ENCODE results near the gene SIGLEC6. TPM values are rescaled to one million over a fixed set of nuclear protein-coding genes. Genes with fewer than 3 reads are reported as not detected.

Gene SIGLEC6
- polyA plus RNA-seq, 2 of the 4 experiments (the other 2 are of a cell fraction) = not detected

- WGBS (ENCODE audit: missing lambda C conversion rate) = 0% methylated on average over 1 of the region's 1 CpG
- CTCF ChIA-PET = interaction anchor here (0.9 to 1.0 kb wide), 2 partner anchors 28 to 37 kb away, joined by 3 to 5 read pairs; no protein-coding TSS in a partner anchor
- TF ChIP-seq FOSB (CRISPR knock-in tag; IDR thresholded peaks at IDR 0.05) (no peak), JUN (IDR thresholded peaks at IDR 0.05) (no peak), CEBPB (IDR thresholded peaks at IDR 0.05) (no peak), ELK1 (IDR thresholded peaks at IDR 0.05; ENCODE audit: low read depth, low read length) (no peak)
Measured at GRCh38 chr19:51552608-51552995, 21.1 kb upstream of the SIGLEC6 start.

GRCh38 chr19:51551673-51552432 lies 20.4 kb upstream of the SIGLEC6 start:
- no peak overlapping the region for H3K4me3 ChIP-seq
- ATAC-seq (no peak), DNase-seq (ENCODE audit: low read depth in 1 of 2, low spot score in 1 of 2) (no peak), FAIRE-seq (no peak)
- peaks cover 11% of the 10 kb centered on the region; the same call in 1 of the 3 replicates for H3K9me3 ChIP-seq
- ChIA-PET CTCF (interaction anchor here (0.9 to 1.0 kb wide), 2 partner anchors 27 to 36 kb away, joined by 3 to 5 read pairs; no protein-coding TSS in a partner anchor), POLR2A (no interaction called here)
- 0% methylated on average over 3 of the region's 3 CpGs for WGBS (ENCODE audit: missing lambda C conversion rate)
- H3K4me2 ChIP-seq = no peak overlapping the region
- TF ChIP-seq CBX2 (IDR thresholded peaks at IDR 0.05; ENCODE audit: borderline replicate concordance, low read depth) (no peak), ZNF302 (CRISPR knock-in tag; IDR thresholded peaks at IDR 0.05) (no peak), BCL3 (IDR thresholded peaks at IDR 0.05) (no peak), JUN (IDR thresholded peaks at IDR 0.05) (no peak), NFE2L2 (conservative IDR thresholded peaks at IDR 0.05; ENCODE audit: low read length) (no peak), NPAS2 (CRISPR knock-in tag; IDR thresholded peaks at IDR 0.05; ENCODE audit: borderline replicate concordance) (no peak), E2F6 (IDR thresholded peaks at IDR 0.05; ENCODE audit: borderline replicate concordance, low read depth) (no peak), GATA3 (IDR thresholded peaks at IDR 0.05; ENCODE audit: borderline replicate concordance) (no peak), KDM1A (IDR thresholded peaks at IDR 0.05; ENCODE audit: low read depth) (no peak), CTCF (IDR thresholded peaks at IDR 0.05) (no peak), HOXB5 (CRISPR knock-in tag; IDR thresholded peaks at IDR 0.05) (no peak), HOXB13 (CRISPR knock-in tag; IDR thresholded peaks at IDR 0.05; ENCODE audit: low read depth) (no peak), FOSL2 (IDR thresholded peaks at IDR 0.05) (no peak), FOSL2 (CRISPR knock-in tag; IDR thresholded peaks at IDR 0.05) (no peak), ATOH8 (CRISPR knock-in tag; IDR thresholded peaks at IDR 0.05; ENCODE audit: low read depth) (no peak), RNF2 (IDR thresholded peaks at IDR 0.05; ENCODE audit: borderline replicate concordance, low read depth) (no peak), ZC3H11A (IDR thresholded peaks at IDR 0.05) (no peak), CHD2 (IDR thresholded peaks at IDR 0.05; ENCODE audit: low read length, partially characterized antibody) (no peak), MAX (IDR thresholded peaks at IDR 0.05) (no peak)
- no peaks in the 10 kb centered on the region for H3K4me1 ChIP-seq
- H3K27ac ChIP-seq = no peak overlapping the region

More at GRCh38 chr19:51552608-51552995, 21.1 kb upstream of the SIGLEC6 start:
- POLR2A ChIA-PET = no interaction called here
- Histone ChIP-seq H3K9me3 (peaks cover 15% of the 10 kb centered on the region; the same call in 2 of the 3 replicates), H3K27ac (no peak overlapping the region), H3K4me2 (no peak overlapping the region), H3K4me1 (no peaks in the 10 kb centered on the region), H3K4me3 (no peak overlapping the region)
- no peak for ATAC-seq
- no peak for DNase-seq (ENCODE audit: low read depth in 1 of 2, low spot score in 1 of 2)
- no peak for FAIRE-seq

All from A549 (cell line).